CD4-positive, alpha-beta T cell treated with Interleukin-4 for 4 hours (primary cell): ENCODE data around the gene BET1L.
"Not testable (repeated sequence)": the region's sequence is repeated elsewhere in the genome, so short reads cannot be mapped to it uniquely, and the experiment has no call there.

ENCODE experiments used
- DNase-seq: peaks from one replicate; pipeline ENCODE4 v3.0.0-alpha.2; 2020

The BET1L gene

GRCh38 chr11:208917-209260 lies 1.7 kb upstream of the BET1L start:
- DNase-seq = no peak

- peak; percentile 78 for DNase-seq
Measured at GRCh38 chr11:208181-208916, 1.1 kb upstream of the BET1L start.

GRCh38 chr11:207863-208180 lies 623 bp upstream of the BET1L start:
- DNase-seq = no peak

- no peak for DNase-seq
Measured at GRCh38 chr11:206526-207207, 532 bp downstream of the BET1L start.

- no peak for DNase-seq
Measured at GRCh38 chr11:206002-206384, 1.2 kb downstream of the BET1L start.

GRCh38 chr11:205221-206001 lies 1.8 kb downstream of the BET1L start:
- DNase-seq = no peak

- no peak for DNase-seq
Measured at GRCh38 chr11:204587-205109, 2.6 kb downstream of the BET1L start.

GRCh38 chr11:203945-204586 lies 3.1 kb downstream of the BET1L start:
- DNase-seq = no peak

GRCh38 chr11:203056-203944 lies 3.9 kb downstream of the BET1L start:
- DNase-seq = no peak

GRCh38 chr11:202490-202889 lies 4.7 kb downstream of the BET1L start:
- no peak for DNase-seq

- no peak for DNase-seq
Measured at GRCh38 chr11:201966-202365, 5.2 kb downstream of the BET1L start.

GRCh38 chr11:200224-201003 lies 6.8 kb downstream of the BET1L start:
- DNase-seq = no peak

GRCh38 chr11:199782-200181 lies 7.4 kb downstream of the BET1L start:
- DNase-seq = no peak

- no peak for DNase-seq
Measured at GRCh38 chr11:199004-199581, 8.1 kb downstream of the BET1L start.

GRCh38 chr11:198236-198806 lies 8.9 kb downstream of the BET1L start:
- no peak for DNase-seq

GRCh38 chr11:197741-198235 lies 9.4 kb downstream of the BET1L start:
- no peak for DNase-seq

- DNase-seq = no peak
Measured at GRCh38 chr11:196786-197731, 10.1 kb downstream of the BET1L start.

- DNase-seq = not testable (repeated sequence)
Measured at GRCh38 chr11:193481-193880, 13.7 kb downstream of the BET1L start.

GRCh38 chr11:192674-193128 lies 14.5 kb downstream of the BET1L start, which contains the start of gene SCGB1C1:
Gene SCGB1C1, plus strand, starts transcription at chr11:193078. Its CDS starts 22 bp downstream, at chr11:193100.
- DNase-seq = not testable (repeated sequence)
